ENCODE data around the gene SERPINB4. TPM values are rescaled to one million over a fixed set of nuclear protein-coding genes. Genes with fewer than 3 reads are reported as not detected.

SERPINB4 gene
- total RNA-seq, 2 experiments from 2014 or later: not detected

DNA sequence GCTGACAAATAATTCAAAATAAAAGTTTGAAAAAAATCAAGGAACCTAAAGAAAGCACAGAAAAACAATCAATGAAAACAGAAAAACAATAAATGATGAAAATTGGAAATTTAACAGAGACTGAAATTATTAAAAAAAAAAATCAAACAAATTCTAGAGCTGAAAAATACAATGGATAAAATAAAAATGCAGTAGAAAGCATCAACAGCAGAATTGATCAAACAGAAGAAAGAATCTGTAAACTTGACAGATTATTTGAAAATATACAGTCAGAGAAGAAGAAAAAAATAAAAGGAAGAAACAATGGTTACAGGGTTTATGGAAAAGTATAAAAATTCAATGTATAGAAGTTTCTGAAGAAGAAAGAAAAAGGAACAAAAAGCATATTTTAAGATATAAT, 16.2 kb downstream of the SERPINB4 start:
- CTCF ChIA-PET (ENCODE audit: unreplicated experiment): no interaction called here
- POLR2A ChIA-PET: interaction anchor here (0.7 kb wide), 1 partner anchor 1788 kb away, joined by 4 read pairs; no protein-coding TSS in a partner anchor
- TF ChIP-seq, protein P1, sequence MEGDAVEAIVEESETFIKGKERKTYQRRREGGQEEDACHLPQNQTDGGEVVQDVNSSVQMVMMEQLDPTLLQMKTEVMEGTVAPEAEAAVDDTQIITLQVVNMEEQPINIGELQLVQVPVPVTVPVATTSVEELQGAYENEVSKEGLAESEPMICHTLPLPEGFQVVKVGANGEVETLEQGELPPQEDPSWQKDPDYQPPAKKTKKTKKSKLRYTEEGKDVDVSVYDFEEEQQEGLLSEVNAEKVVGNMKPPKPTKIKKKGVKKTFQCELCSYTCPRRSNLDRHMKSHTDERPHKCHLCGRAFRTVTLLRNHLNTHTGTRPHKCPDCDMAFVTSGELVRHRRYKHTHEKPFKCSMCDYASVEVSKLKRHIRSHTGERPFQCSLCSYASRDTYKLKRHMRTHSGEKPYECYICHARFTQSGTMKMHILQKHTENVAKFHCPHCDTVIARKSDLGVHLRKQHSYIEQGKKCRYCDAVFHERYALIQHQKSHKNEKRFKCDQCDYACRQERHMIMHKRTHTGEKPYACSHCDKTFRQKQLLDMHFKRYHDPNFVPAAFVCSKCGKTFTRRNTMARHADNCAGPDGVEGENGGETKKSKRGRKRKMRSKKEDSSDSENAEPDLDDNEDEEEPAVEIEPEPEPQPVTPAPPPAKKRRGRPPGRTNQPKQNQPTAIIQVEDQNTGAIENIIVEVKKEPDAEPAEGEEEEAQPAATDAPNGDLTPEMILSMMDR (conservative IDR thresholded peaks at IDR 0.05; ENCODE audit: low read length): no peak
- no peak for TF ChIP-seq EZH2phosphoT487 (IDR thresholded peaks at IDR 0.05; ENCODE audit: borderline replicate concordance, low read depth, low read length)
- no peak overlapping the region for H3K4me3 ChIP-seq (ENCODE audit: low read depth, low read length, poor library complexity, severe bottlenecking)
- BruUV-seq (replicated peaks): no TSS peak
- no peaks in the 10 kb centered on the region for H3K9me3 ChIP-seq (ENCODE audit: low read length)
- intact Hi-C loops (cut with micrococcal nuclease; ENCODE audit: unreplicated experiment): no loop called here
- H2AFZ ChIP-seq (ENCODE audit: low read length): no peak overlapping the region
- no peak overlapping the region for H3K27ac ChIP-seq (ENCODE audit: low read depth, low read length, poor library complexity, severe bottlenecking)
- DNase-seq (ENCODE audit: low spot score): no peak
- no peaks in the 10 kb centered on the region for H3K9me2 ChIP-seq (ENCODE audit: insufficient read depth, low read length)
- H3K79me2 ChIP-seq (ENCODE audit: insufficient read depth, low read depth, low read length): no peaks in the 10 kb centered on the region
- H3K4me1 ChIP-seq (ENCODE audit: insufficient read depth, low read length, poor library complexity, severe bottlenecking): no peaks in the 10 kb centered on the region
- no peak overlapping the region for H3K4me2 ChIP-seq (ENCODE audit: low read length)
- no peaks in the 10 kb centered on the region for H3K36me3 ChIP-seq (ENCODE audit: insufficient read depth, low read length)
- no peaks in the 10 kb centered on the region for H4K20me1 ChIP-seq (ENCODE audit: insufficient read depth, low read length)

DNA sequence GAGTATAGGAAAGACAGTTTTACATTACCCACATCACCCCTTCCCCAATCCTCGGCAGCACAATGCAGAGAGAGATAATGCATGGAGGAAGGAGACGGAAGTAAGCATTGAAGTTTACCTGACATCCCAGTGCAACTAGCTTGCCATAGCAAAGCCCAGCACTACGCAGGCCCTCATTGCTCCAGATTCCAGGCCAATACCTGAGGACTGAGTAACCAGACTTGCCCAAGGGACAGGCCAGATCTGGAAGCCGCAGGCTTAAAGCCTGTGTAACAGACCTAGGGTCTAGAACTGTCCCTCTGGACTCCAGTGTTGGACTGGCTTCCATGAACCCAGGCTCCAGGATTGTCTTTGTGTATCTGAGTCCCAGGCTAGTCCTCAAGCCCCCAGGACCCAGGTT, 17.6 kb downstream of the SERPINB4 start:
- ChIA-PET CTCF (ENCODE audit: unreplicated experiment) (no interaction called here), POLR2A (no interaction called here)
- H2AFZ ChIP-seq (ENCODE audit: low read length): no peak overlapping the region
- no peak overlapping the region for H3K27ac ChIP-seq (ENCODE audit: low read depth, low read length, poor library complexity, severe bottlenecking)
- no peaks in the 10 kb centered on the region for H3K4me1 ChIP-seq (ENCODE audit: insufficient read depth, low read length, poor library complexity, severe bottlenecking)
- H3K36me3 ChIP-seq (ENCODE audit: insufficient read depth, low read length): no peaks in the 10 kb centered on the region
- H3K4me3 ChIP-seq (ENCODE audit: low read depth, low read length, poor library complexity, severe bottlenecking): no peak overlapping the region
- no peaks in the 10 kb centered on the region for H3K9me2 ChIP-seq (ENCODE audit: insufficient read depth, low read length)
- no peak overlapping the region for H3K4me2 ChIP-seq (ENCODE audit: low read length)
- no peaks in the 10 kb centered on the region for H3K79me2 ChIP-seq (ENCODE audit: insufficient read depth, low read depth, low read length)
- intact Hi-C loops (cut with micrococcal nuclease; ENCODE audit: unreplicated experiment): no loop called here
- no peak for DNase-seq (ENCODE audit: low spot score)
- TF ChIP-seq EZH2phosphoT487 (IDR thresholded peaks at IDR 0.05; ENCODE audit: borderline replicate concordance, low read depth, low read length): no peak
- TF ChIP-seq, protein P1 (conservative IDR thresholded peaks at IDR 0.05; ENCODE audit: low read length): no peak
- no TSS peak for BruUV-seq (replicated peaks)
- H3K9me3 ChIP-seq (ENCODE audit: low read length): no peaks in the 10 kb centered on the region
- no peaks in the 10 kb centered on the region for H4K20me1 ChIP-seq (ENCODE audit: insufficient read depth, low read length)

DNA sequence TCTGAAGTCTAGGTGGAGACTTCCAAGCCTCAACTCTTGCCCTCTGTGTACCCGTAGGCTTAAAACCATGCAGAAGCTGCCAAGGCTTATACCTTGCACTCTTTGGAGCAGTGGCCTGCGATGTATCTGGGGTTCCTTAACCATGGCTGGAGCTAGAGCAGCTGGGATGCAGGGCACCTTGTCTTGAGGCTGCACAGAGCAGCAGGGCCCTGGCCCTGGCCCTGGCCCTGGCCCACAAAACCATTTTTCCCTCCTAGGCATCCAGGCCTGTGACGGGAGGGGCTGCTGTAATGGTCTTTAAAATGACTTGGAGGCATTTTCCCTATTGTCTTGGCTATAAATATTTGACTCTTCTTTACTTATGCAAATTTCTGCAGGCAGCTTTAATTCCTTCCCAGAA, 19.2 kb downstream of the SERPINB4 start:
- BruUV-seq (replicated peaks): no TSS peak
- Histone ChIP-seq H3K27ac (ENCODE audit: low read depth, low read length, poor library complexity, severe bottlenecking) (no peak overlapping the region), H3K4me2 (ENCODE audit: low read length) (no peak overlapping the region)

More for the DNA sequence above, 19.2 kb downstream of the SERPINB4 start:
- TF ChIP-seq, protein P1 (conservative IDR thresholded peaks at IDR 0.05; ENCODE audit: low read length): no peak
- no peak for TF ChIP-seq EZH2phosphoT487 (IDR thresholded peaks at IDR 0.05; ENCODE audit: borderline replicate concordance, low read depth, low read length)
- H3K36me3 ChIP-seq (ENCODE audit: insufficient read depth, low read length): no peaks in the 10 kb centered on the region
- no peak overlapping the region for H3K4me3 ChIP-seq (ENCODE audit: low read depth, low read length, poor library complexity, severe bottlenecking)
- CTCF ChIA-PET (ENCODE audit: unreplicated experiment): no interaction called here
- H3K9me2 ChIP-seq (ENCODE audit: insufficient read depth, low read length): no peaks in the 10 kb centered on the region
- no peak overlapping the region for H2AFZ ChIP-seq (ENCODE audit: low read length)
- intact Hi-C loops (cut with micrococcal nuclease; ENCODE audit: unreplicated experiment): no loop called here
- no peak for DNase-seq (ENCODE audit: low spot score)
- H3K4me1 ChIP-seq (ENCODE audit: insufficient read depth, low read length, poor library complexity, severe bottlenecking): no peaks in the 10 kb centered on the region
- POLR2A ChIA-PET: no interaction called here
- H3K79me2 ChIP-seq (ENCODE audit: insufficient read depth, low read depth, low read length): no peaks in the 10 kb centered on the region
- no peaks in the 10 kb centered on the region for H4K20me1 ChIP-seq (ENCODE audit: insufficient read depth, low read length)
- no peaks in the 10 kb centered on the region for H3K9me3 ChIP-seq (ENCODE audit: low read length)
